Erythroblast (primary cell): ENCODE results near the gene PPARA.

Experiments
- DNase-seq, 2 experiments: peaks; one replicate each; lab custom pipeline; 2025; lab: John Stamatoyannopoulos, UW
- GATA1 ChIP-seq: IDR thresholded peaks from 2 replicates; pipeline ENCODE4 v1.6.1; 2011; ENCODE audit warnings: low read depth, mild to moderate bottlenecking, control low read depth, low read length, moderate library complexity
- POLR2A ChIP-seq: IDR thresholded peaks from 2 replicates; pipeline ENCODE4 v1.6.1; 2011; ENCODE audit warnings: mild to moderate bottlenecking, low read length

The PPARA gene

GRCh38 chr22:46281866-46282678 is 131.7 kb downstream of the PPARA start:
- no peak for TF ChIP-seq GATA1
- no peak for TF ChIP-seq POLR2A
- DNase-seq, result no peak

- TF ChIP-seq POLR2A, result no peak
- no peak for DNase-seq
Observed at GRCh38 chr22:46286006-46286405, 135.7 kb downstream of the PPARA start.

GRCh38 chr22:46286941-46287872 is 136.9 kb downstream of the PPARA start:
- DNase-seq, result no peak
- no peak for TF ChIP-seq POLR2A
- no peak for TF ChIP-seq GATA1

- DNase-seq, result no peak
- peak; percentile 3 for TF ChIP-seq POLR2A
- no peak for TF ChIP-seq GATA1
Observed at GRCh38 chr22:46287873-46288751, 137.8 kb downstream of the PPARA start.

- no peak for DNase-seq
- TF ChIP-seq GATA1, result no peak
- no peak for TF ChIP-seq POLR2A
Observed at GRCh38 chr22:46288846-46289243, 138.5 kb downstream of the PPARA start.

GRCh38 chr22:46289244-46289891 is 139.0 kb downstream of the PPARA start:
- no peak for DNase-seq
- no peak for TF ChIP-seq POLR2A
- TF ChIP-seq GATA1, result no peak

- TF ChIP-seq POLR2A (no peak), GATA1 (no peak)
- no peak for DNase-seq
Observed at GRCh38 chr22:46290121-46290842, 140.0 kb downstream of the PPARA start.

- no peak for DNase-seq
- TF ChIP-seq GATA1 (no peak), POLR2A (no peak)
Observed at GRCh38 chr22:46290843-46291785, 140.8 kb downstream of the PPARA start.

GRCh38 chr22:46292173-46292572 is 141.8 kb downstream of the PPARA start:
- no peak for DNase-seq
- TF ChIP-seq POLR2A, result no peak
- no peak for TF ChIP-seq GATA1

- no peak for DNase-seq
- TF ChIP-seq GATA1 (no peak), POLR2A (no peak)
Observed at GRCh38 chr22:46292732-46293131, 142.4 kb downstream of the PPARA start.
